GM13977 (cell line): ENCODE data around the gene OOEP.

Experiments used
- DNase-seq: peaks from one replicate; pipeline ENCODE4 v3.0.0; 2012; ENCODE audit warnings: low spot score
- CTCF ChIP-seq: IDR thresholded peaks from 2 replicates; pipeline ENCODE4 v1.5.1; 2012; ENCODE audit warnings: mild to moderate bottlenecking, control low read depth; ENCODE audit not compliant: insufficient read depth; ENCODE audit errors: extremely low read depth, missing control alignments
- in situ Hi-C: fragments of 300-500 bp; cut with MboI; formaldehyde crosslinking; loops from one replicate; pipeline ENCODE4 v1.12.0; 2022; ENCODE audit warnings: low sequenced_read_pairs, low pct_unique_long_range_greater_than_20kb, mixed read lengths, inconsistent platforms; ENCODE audit not compliant: unreplicated experiment

Gene OOEP

GRCh38 chr6:73323323-73323722 is 46.4 kb downstream of the OOEP start:
- DNase-seq: no peak
- no peak for TF ChIP-seq CTCF
- in situ Hi-C loops: no loop called here
